IPS-18a (cell line): Measurements from ENCODE around the gene MYH10.

Experiments used
- H3K27ac ChIP-seq: one replicate; pipeline ENCODE4 v1.5.1; 2013; ENCODE audit warnings: low read length
- H3K27me3 ChIP-seq: one replicate; pipeline ENCODE4 v1.6.1; 2013; ENCODE audit warnings: mild to moderate bottlenecking, low read length; ENCODE audit not compliant: control insufficient read depth, insufficient read depth
- H3K36me3 ChIP-seq: one replicate; pipeline ENCODE4 v1.6.1; 2013; ENCODE audit warnings: low read depth, low read length; ENCODE audit not compliant: control insufficient read depth
- H3K4me1 ChIP-seq: one replicate; pipeline ENCODE4 v1.6.1; 2013; ENCODE audit warnings: low read depth, low read length; ENCODE audit not compliant: control insufficient read depth
- H3K4me3 ChIP-seq: one replicate; pipeline ENCODE4 v1.5.1; 2013; ENCODE audit warnings: low read length
- H3K9ac ChIP-seq: one replicate; pipeline ENCODE4 v1.6.1; 2013; ENCODE audit warnings: mild to moderate bottlenecking, low read length, moderate library complexity
- H3K9me3 ChIP-seq: one replicate; pipeline ENCODE4 v1.6.1; 2013; ENCODE audit warnings: low read depth, low read length; ENCODE audit not compliant: control insufficient read depth

Gene MYH10

DNA sequence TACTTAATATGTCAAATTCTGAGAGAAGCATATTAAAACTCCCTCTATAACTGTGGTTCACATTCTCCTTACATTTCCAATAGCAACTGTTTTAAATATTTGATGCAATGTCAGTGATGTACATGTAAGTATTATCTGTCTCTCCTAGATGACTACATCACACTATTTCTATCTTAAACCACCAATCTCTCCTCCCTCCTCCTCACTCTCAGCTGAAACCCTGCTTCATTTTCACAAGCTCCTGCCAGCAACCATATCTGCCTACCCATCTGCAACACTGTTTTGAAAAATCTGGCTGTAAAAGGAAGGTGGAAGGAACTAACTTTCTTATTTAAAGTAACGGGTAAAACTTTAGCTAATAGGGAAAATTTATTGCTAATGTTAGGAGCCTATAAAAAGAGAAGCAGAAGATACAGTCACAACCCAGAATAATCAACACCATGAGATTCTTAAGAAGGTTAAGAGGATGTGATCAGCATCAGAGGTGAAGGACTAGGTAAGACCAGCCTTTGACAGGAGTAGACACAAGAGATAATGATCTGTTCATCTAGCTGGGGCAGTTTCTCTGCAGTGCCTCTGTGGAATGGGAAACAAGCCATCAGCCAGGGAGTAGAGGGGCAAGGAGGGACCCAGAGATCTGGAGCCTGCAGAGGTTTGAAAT, 31.0 kb downstream of the MYH10 start:
- Histone ChIP-seq H3K9me3 (no peaks in the 10 kb centered on the region), H3K27ac (no peak overlapping the region), H3K4me3 (no peak overlapping the region), H3K9ac (no peak overlapping the region), H3K27me3 (no peaks in the 10 kb centered on the region), H3K36me3 (peaks cover 19% of the 10 kb centered on the region), H3K4me1 (no peaks in the 10 kb centered on the region)

DNA sequence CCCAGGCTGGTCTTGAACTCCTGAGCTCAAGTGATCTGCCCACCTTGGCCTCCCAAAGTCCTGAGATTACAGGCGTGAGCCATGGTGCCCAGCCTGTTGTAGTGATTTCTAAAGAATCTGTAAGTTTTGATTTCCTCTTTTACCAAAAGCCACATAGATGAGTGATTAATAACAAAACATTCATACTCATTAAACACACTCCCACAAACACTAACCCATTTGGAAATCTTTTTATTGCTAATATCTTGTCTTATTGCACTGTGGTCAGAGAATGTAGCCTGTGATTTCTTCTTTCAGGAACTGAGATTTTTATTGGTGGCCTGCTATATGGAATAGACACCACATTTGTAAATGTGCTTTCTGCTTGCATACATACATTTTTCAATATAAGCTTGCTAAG, 31.6 kb downstream of the MYH10 start:
- H3K27ac ChIP-seq, result no peak overlapping the region
- peaks cover 16% of the 10 kb centered on the region for H3K36me3 ChIP-seq
- no peaks in the 10 kb centered on the region for H3K27me3 ChIP-seq
- no peaks in the 10 kb centered on the region for H3K4me1 ChIP-seq
- no peaks in the 10 kb centered on the region for H3K9me3 ChIP-seq
- no peak overlapping the region for H3K4me3 ChIP-seq
- no peak overlapping the region for H3K9ac ChIP-seq

DNA sequence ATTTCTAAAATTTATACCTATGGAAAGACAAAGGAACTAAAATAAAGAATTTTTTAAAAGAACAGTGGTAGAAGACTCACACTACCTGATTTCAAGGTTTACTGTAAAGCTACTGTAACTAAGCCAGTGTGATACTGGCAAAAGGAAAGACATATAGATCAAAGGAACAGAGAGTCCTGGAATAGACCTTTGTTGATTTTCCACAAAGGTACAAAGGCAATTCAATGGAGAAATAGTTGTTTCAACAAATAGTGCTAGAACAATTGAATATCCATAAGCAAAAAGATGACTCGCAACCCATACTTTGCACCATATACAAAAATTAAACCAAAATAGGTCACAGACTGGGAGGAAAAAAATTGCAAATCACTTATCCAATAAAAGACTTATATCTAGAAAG, 36.7 kb downstream of the MYH10 start:
- H3K9me3 ChIP-seq, result no peaks in the 10 kb centered on the region
- no peak overlapping the region for H3K9ac ChIP-seq
- H3K4me3 ChIP-seq, result no peak overlapping the region
- H3K4me1 ChIP-seq, result no peaks in the 10 kb centered on the region
- peaks cover 5% of the 10 kb centered on the region for H3K36me3 ChIP-seq
- H3K27ac ChIP-seq, result no peak overlapping the region
- no peaks in the 10 kb centered on the region for H3K27me3 ChIP-seq

DNA sequence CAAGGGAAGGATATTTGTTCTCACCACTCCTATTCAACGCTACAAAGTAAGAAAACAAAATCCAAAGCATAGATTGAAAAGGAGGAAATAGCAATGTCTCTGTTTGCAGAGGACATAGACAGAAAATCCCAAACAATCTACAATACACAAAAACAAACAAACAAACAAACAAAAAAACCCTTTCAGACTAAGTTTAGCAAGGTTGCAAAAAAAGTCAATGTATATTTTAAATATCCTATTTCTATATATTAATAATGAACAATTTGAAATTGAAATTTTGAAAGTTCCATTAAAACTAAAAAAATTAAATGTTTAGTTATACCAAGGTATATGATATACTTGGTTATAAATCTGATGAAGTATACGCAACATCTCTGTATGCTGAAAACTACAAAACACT, 37.2 kb downstream of the MYH10 start:
- Histone ChIP-seq H3K27ac (no peak overlapping the region), H3K9ac (no peak overlapping the region), H3K9me3 (no peaks in the 10 kb centered on the region), H3K4me1 (no peaks in the 10 kb centered on the region), H3K27me3 (no peaks in the 10 kb centered on the region), H3K36me3 (peaks cover 9% of the 10 kb centered on the region), H3K4me3 (no peak overlapping the region)

DNA sequence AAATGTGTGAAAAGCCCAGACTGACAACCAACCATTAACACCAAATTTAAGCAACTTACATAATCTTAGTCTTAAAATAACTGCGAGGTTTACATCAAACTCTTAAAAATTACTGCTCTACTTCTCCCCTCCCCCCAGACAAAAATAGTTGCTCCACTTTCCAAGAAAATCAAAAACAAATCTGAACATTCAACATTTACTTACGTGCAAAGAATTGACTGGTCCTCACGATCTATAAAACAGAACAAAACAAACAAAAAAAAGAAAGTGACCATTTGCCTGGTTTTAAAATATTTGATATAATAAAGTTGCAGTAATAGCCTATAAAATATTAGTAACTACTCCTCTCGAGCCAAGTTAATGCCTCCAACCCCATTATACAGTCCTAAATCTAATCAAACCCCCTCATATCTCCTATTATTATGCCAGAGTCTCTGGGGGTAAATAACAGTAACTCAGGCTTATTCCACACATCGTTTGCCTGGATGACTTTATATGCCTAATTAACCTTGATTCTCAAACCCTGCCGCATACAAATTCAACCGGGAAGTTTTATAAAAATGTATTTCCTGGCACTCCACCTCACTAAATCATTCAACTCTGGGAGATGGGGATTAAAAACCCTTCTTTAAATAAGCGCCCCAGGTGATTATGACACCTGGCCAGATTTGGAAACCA, 41.5 kb downstream of the MYH10 start:
- H3K9ac ChIP-seq, result no peak overlapping the region
- no peaks in the 10 kb centered on the region for H3K27me3 ChIP-seq
- no peak overlapping the region for H3K27ac ChIP-seq
- H3K36me3 ChIP-seq, result peaks cover 25% of the 10 kb centered on the region
- H3K9me3 ChIP-seq, result no peaks in the 10 kb centered on the region
- no peak overlapping the region for H3K4me3 ChIP-seq
- no peaks in the 10 kb centered on the region for H3K4me1 ChIP-seq

DNA sequence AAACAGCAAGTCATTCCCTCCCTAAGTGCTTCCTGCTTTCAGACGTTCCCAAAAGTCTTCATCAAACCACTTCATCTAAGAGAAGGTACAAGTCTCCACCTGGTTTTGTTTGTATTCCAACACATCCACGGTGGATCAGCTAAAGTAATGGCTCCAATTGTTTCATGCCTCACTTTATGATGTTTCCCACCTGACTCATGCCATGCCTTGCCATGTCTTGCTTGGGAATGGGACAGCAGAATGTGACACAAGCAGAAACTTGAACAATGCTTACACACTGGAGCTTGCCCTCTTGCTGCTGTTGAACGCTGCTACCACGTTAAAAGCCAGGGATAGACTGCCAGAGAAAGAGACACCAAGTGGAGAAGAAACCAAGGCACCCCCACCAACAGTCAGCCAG, 43.8 kb downstream of the MYH10 start:
- H3K36me3 ChIP-seq, result peaks cover 25% of the 10 kb centered on the region
- H3K27ac ChIP-seq, result no peak overlapping the region
- H3K4me1 ChIP-seq, result peaks cover 6% of the 10 kb centered on the region
- no peaks in the 10 kb centered on the region for H3K27me3 ChIP-seq
- H3K9me3 ChIP-seq, result no peaks in the 10 kb centered on the region
- H3K4me3 ChIP-seq, result no peak overlapping the region
- no peak overlapping the region for H3K9ac ChIP-seq

DNA sequence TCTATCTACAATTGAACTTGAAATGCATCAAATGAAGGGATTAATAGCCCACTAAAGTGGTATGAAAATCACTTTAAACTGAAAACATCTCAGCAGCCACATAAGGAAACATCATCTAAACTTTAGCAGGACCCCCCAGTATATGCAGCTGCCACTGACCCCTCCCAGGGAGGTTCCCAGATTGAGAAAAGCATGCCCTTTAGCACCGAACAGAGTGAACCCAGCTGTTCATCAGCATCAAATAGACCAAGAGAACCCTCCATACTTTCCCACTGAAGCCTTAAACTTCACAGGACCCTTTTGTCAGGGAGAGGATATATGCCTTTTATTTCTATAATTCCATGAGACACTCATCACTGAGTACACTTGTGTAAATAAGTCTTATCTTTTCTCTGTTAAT, 44.6 kb downstream of the MYH10 start:
- H3K27ac ChIP-seq, result no peak overlapping the region
- no peak overlapping the region for H3K4me3 ChIP-seq
- H3K27me3 ChIP-seq, result no peaks in the 10 kb centered on the region
- H3K9ac ChIP-seq, result no peak overlapping the region
- peaks cover 29% of the 10 kb centered on the region for H3K36me3 ChIP-seq
- peaks cover 6% of the 10 kb centered on the region for H3K4me1 ChIP-seq
- no peaks in the 10 kb centered on the region for H3K9me3 ChIP-seq

DNA sequence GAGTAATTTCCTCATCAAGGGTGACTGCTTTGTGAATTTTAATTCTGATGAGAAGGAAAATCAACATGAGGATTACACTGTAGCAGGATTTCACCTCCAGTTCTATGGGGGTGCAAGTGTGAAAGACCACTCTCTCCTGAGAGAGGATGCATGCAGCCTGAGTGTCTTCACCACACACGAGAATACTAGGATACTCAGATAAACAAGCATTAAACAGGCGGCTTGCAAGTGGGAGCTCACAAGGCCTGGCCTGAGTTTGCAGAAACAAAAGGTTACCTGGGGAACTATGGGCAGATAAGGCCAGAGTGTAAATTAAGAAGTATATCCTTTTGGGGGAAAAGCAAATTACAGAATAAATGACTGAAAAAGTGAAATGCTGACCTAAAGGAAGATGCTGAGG, 46.6 kb downstream of the MYH10 start:
- peaks cover 29% of the 10 kb centered on the region for H3K36me3 ChIP-seq
- no peaks in the 10 kb centered on the region for H3K27me3 ChIP-seq
- no peak overlapping the region for H3K27ac ChIP-seq
- H3K9me3 ChIP-seq, result no peaks in the 10 kb centered on the region
- H3K4me1 ChIP-seq, result peaks cover 6% of the 10 kb centered on the region
- no peak overlapping the region for H3K4me3 ChIP-seq
- no peak overlapping the region for H3K9ac ChIP-seq

DNA sequence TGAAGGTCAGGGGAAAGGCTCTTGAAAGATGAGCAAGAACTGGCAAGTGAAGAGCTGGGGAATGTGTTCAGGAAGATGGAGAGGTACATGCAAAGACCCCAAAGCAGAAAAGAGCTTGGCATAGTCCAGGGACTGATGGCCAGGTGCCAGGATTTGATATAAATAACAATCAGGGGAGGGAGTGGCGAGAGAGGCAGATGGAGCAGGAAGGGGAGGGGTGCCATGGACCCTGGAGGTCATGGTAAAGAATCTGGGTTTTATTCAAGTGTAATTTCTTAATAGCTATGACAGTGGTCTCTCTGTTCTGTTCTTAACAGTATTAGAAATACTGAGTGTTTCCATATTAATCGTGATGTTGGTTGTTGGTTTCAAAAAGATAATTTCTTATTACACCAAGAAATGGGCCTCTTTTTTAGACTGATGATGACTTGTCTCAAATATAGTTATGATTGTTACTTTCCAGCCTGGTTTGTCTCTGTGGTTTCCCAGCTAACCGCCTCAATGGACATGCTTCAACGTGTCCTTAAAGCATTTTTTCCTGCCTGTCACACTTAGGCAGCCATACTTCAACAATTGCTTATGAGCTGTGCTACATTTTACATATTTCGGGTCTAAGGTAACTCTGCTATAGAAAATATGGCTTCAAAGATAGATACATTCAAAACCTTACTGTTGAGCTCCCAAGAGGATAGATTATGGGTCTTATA, 49.4 kb downstream of the MYH10 start:
- H3K27ac ChIP-seq, result no peak overlapping the region
- H3K4me1 ChIP-seq, result peaks cover 6% of the 10 kb centered on the region
- H3K9me3 ChIP-seq, result no peaks in the 10 kb centered on the region
- H3K27me3 ChIP-seq, result no peaks in the 10 kb centered on the region
- no peak overlapping the region for H3K4me3 ChIP-seq
- H3K36me3 ChIP-seq, result peaks cover 13% of the 10 kb centered on the region
- H3K9ac ChIP-seq, result no peak overlapping the region

DNA sequence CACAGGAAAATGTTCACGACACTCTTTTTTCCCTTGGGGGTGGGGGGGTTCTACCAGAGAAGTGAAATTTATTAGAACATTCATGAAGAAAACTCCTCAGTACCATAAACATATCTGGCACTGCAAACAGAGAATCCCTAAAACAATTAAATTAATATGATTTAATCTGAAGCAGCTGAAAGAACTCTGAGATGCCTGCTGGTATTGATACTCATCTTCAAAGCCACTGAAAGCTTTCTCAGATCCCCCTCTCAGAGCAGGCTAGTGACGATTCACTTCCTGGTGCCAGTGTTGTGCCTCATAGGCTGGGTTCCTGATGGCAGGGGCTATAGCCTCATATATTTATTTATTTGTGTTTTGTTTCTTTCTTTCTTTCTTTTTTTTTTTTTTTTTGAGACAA, 52.7 kb downstream of the MYH10 start:
- Histone ChIP-seq H3K9me3 (no peaks in the 10 kb centered on the region), H3K4me3 (no peak overlapping the region), H3K9ac (no peak overlapping the region), H3K27me3 (no peaks in the 10 kb centered on the region), H3K27ac (no peak overlapping the region), H3K4me1 (peaks cover 6% of the 10 kb centered on the region), H3K36me3 (peaks cover 24% of the 10 kb centered on the region)

DNA sequence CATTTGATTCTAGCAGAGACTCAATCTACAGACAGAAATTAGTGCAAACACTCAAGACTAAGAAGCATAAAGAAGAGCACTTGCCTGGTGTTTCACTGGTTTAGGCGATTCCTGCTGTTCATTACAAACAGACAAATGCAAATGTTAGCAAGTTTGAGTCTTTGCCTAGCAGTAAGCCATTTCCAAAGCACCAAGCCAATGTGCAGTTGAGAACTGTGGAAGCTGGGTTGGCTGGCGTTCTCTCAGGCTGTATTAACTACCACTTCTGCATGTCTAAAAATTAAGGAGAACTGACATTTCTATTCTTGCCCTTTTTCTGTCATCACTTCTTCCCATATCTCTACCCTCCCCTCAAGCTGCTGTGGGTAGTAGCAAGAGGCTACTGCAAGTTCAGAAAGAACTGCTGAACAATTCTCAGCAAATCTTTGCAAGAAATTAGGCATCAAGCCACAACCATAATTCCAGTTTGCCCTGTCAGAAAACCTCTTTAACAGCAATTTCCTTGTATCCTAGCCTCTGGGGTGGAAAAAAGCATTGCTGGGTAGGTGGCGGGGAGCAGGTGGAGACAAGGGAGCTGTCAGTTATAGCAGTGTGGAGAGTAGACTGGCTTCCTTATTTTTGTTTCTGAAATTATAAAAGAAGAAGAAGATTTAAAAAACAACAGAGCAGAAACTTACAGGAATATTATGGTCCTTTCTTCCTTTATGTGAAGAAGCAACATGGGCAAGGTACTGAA, 53.8 kb downstream of the MYH10 start:
- H3K36me3 ChIP-seq, result peaks cover 31% of the 10 kb centered on the region

More for the DNA sequence above, 53.8 kb downstream of the MYH10 start:
- Histone ChIP-seq H3K27me3 (no peaks in the 10 kb centered on the region), H3K27ac (no peak overlapping the region), H3K4me3 (no peak overlapping the region), H3K4me1 (no peaks in the 10 kb centered on the region), H3K9me3 (no peaks in the 10 kb centered on the region), H3K9ac (no peak overlapping the region)
